ENCODE data around the gene DMWD. TPM values are rescaled to one million over a fixed set of nuclear protein-coding genes. Genes with fewer than 3 reads are reported as not detected.

DMWD gene
- total and polyA plus RNA-seq, 12 donors: 44.6 to 78.1 (median 68.0) TPM

DNA sequence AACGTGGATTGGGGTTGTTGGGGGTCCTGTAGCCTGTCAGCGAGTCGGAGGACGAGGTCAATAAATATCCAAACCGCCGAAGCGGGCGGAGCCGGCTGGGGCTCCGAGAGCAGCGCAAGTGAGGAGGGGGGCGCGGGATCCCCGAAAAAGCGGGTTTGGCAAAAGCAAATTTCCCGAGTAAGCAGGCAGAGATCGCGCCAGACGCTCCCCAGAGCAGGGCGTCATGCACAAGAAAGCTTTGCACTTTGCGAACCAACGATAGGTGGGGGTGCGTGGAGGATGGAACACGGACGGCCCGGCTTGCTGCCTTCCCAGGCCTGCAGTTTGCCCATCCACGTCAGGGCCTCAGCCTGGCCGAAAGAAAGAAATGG is 22.8 kb downstream of the DMWD start:
- peak overlapping the region; percentile 80 to 100 (median 94) for H3K27ac ChIP-seq
- peaks cover 0 to 44% (median 6%) of the 10 kb centered on the region in 9 donors for H3K36me3 ChIP-seq
- peaks cover 24 to 57% (median 37%) of the 10 kb centered on the region in 9 donors for H3K4me1 ChIP-seq
- H3K27me3 ChIP-seq: peaks cover 0 to 81% (median 0%) of the 10 kb centered on the region in 7 donors
- ATAC-seq (peak in 1 of 8 donors; percentile 3), DNase-seq (peak; percentile 45 to 56)
- H3K4me3 ChIP-seq: peak overlapping the region; percentile 45 to 94 (median 86)
- intact Hi-C loops (cut with DNase I): loop anchor here in 6 of 10 donors (1.0 to 5.0 kb wide), 10 partner anchors 23 to 78 kb away; partner anchors contain the start of genes DMWD (in 3 of the 6), QPCTL (in 3 of the 6), SNRPD2 (in 2 of the 6) and FBXO46 (in 1 of the 6)
- no peaks in the 10 kb centered on the region for H3K9me3 ChIP-seq
- 1% methylated on average over 28 of the region's 28 CpGs for WGBS, 2 donors
- TF ChIP-seq, protein P1, sequence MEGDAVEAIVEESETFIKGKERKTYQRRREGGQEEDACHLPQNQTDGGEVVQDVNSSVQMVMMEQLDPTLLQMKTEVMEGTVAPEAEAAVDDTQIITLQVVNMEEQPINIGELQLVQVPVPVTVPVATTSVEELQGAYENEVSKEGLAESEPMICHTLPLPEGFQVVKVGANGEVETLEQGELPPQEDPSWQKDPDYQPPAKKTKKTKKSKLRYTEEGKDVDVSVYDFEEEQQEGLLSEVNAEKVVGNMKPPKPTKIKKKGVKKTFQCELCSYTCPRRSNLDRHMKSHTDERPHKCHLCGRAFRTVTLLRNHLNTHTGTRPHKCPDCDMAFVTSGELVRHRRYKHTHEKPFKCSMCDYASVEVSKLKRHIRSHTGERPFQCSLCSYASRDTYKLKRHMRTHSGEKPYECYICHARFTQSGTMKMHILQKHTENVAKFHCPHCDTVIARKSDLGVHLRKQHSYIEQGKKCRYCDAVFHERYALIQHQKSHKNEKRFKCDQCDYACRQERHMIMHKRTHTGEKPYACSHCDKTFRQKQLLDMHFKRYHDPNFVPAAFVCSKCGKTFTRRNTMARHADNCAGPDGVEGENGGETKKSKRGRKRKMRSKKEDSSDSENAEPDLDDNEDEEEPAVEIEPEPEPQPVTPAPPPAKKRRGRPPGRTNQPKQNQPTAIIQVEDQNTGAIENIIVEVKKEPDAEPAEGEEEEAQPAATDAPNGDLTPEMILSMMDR (IDR thresholded peaks at IDR 0.05): no peak

DNA sequence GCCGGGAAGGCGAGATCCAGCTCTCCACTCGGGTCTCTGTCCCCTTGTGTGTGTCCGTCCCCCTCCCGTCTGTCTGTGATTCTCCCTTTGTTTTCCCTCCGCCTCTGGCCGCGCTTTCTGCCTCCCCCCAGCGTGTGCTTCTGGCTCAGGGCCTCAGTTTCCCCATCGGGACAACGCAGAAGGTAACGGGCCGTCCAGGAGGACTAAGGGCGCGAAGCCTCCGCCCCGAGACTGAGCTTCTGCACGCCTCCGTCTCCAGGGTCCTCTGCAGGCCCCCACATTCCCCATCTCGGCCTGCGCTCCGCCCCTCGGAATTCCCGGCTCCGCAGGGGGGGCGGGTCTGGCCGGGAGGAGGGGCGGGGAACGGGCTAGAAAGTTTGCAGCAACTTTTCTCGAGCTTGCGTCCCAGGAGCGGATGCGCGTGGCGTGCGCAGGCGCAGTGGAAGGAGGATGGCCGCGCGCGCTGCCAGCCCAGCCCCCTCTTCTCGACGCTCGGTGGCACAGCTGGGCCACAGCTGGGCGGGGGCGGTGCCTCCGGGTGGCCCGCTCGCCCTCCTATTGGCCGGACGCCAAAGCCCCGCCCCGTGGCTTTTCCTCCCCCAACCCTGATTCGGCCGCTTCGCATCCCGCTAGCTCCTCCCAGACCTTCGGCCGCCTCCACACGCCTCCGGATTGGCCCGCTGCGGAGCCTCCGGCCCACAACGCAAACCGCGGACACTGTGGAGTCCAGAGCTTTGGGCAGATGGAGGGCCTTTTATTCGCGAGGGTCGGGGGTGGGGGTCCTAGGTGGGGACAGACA is 23.5 kb downstream of the DMWD start, which contains the start of gene SIX5:
Gene SIX5, minus strand, starts transcription at position 269 of the 799 bp plus-strand sequence. CDS start 408 bp downstream, outside the sequence.
- intact Hi-C loops (cut with DNase I): loop anchor here in 6 of 10 donors (1.0 to 5.0 kb wide), 6 partner anchors 24 to 77 kb away; partner anchors contain the start of genes DMWD (in 2 of the 6), QPCTL (in 2 of the 6), SNRPD2 (in 2 of the 6) and FBXO46 (in 1 of the 6)
- H3K27me3 ChIP-seq: peaks cover 0 to 80% (median 0%) of the 10 kb centered on the region in 7 donors
- peaks cover 30 to 63% (median 42%) of the 10 kb centered on the region in 9 donors for H3K4me1 ChIP-seq
- peak; percentile 98 to 100 for DNase-seq
- H3K27ac ChIP-seq: peak within 1 kb of the TSS; percentile 83 to 100 (median 96)
- H3K9me3 ChIP-seq: no peaks in the 10 kb centered on the region
- peak; percentile 53 to 76 (median 67) for ATAC-seq
- 0 to 1% methylated on average over 70 of the region's 70 CpGs for WGBS, 2 donors
- H3K4me3 ChIP-seq: peak within 1 kb of the TSS; percentile 75 to 94 (median 86)
- H3K36me3 ChIP-seq: peaks cover 0 to 37% (median 3%) of the 10 kb centered on the region in 9 donors
- TF ChIP-seq, protein P1 (IDR thresholded peaks at IDR 0.05): no peak

DNA sequence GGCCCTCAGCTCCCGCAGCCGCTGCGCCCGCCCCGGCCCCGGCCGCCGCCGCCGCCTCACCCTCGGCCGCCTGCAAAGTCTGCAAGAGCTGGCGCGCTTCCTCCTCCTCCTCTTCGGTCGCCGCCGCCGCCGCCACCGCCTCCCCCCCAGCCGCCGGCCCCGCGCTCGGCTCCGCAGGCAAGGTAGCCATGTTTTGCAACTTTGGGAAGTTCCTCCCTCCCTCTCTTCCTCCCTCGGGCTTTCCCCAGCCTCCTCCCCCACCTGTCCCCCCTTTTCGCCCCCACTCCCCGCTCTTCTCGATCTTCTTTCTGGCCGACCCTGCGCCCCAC is 24.0 kb downstream of the DMWD start:
- Histone ChIP-seq H3K4me1 (peaks cover 36 to 69% (median 47%) of the 10 kb centered on the region in 9 donors), H3K36me3 (peaks cover 0 to 32% (median 3%) of the 10 kb centered on the region in 9 donors), H3K27ac (peak overlapping the region; percentile 83 to 100 (median 96)), H3K4me3 (peak overlapping the region; percentile 75 to 94 (median 86)), H3K27me3 (peaks cover 0 to 80% (median 0%) of the 10 kb centered on the region in 7 donors), H3K9me3 (no peaks in the 10 kb centered on the region)
- no peak for ATAC-seq
- DNase-seq: peak in 1 of 2 donors; percentile 55
- 1% methylated on average over 17 to 31 of the region's 33 CpGs for WGBS, 2 donors
- intact Hi-C loops (cut with DNase I): loop anchor here in 6 of 10 donors (2.0 to 5.0 kb wide), 5 partner anchors 24 to 76 kb away; partner anchors contain the start of genes DMWD (in 2 of the 6), QPCTL (in 2 of the 6), SNRPD2 (in 2 of the 6) and FBXO46 (in 1 of the 6)
- TF ChIP-seq, protein P1 (IDR thresholded peaks at IDR 0.05): no peak

Data from heart right ventricle (tissue), 16 donors.